GM12864 (cell line): ENCODE data around the gene CUZD1.

ENCODE experiments used
- DNase-seq: peaks from one replicate; pipeline ENCODE4 v3.0.0-alpha.2; 2011; ENCODE audit warnings: low read depth
- H3K4me3 ChIP-seq: 2 replicates; pipeline ENCODE4 v1.5.1; 2011; ENCODE audit warnings: mild to moderate bottlenecking, low read depth, low read length, control low read depth
- TF ChIP-seq, protein P1 (sequence below): IDR thresholded peaks from 2 replicates; pipeline ENCODE4 v1.5.1; 2011; ENCODE audit warnings: low read depth, mild to moderate bottlenecking, moderate library complexity, low read length, control low read depth, inconsistent platforms; ENCODE audit errors: missing control alignments

Gene CUZD1, protein sequence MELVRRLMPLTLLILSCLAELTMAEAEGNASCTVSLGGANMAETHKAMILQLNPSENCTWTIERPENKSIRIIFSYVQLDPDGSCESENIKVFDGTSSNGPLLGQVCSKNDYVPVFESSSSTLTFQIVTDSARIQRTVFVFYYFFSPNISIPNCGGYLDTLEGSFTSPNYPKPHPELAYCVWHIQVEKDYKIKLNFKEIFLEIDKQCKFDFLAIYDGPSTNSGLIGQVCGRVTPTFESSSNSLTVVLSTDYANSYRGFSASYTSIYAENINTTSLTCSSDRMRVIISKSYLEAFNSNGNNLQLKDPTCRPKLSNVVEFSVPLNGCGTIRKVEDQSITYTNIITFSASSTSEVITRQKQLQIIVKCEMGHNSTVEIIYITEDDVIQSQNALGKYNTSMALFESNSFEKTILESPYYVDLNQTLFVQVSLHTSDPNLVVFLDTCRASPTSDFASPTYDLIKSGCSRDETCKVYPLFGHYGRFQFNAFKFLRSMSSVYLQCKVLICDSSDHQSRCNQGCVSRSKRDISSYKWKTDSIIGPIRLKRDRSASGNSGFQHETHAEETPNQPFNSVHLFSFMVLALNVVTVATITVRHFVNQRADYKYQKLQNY

DNA sequence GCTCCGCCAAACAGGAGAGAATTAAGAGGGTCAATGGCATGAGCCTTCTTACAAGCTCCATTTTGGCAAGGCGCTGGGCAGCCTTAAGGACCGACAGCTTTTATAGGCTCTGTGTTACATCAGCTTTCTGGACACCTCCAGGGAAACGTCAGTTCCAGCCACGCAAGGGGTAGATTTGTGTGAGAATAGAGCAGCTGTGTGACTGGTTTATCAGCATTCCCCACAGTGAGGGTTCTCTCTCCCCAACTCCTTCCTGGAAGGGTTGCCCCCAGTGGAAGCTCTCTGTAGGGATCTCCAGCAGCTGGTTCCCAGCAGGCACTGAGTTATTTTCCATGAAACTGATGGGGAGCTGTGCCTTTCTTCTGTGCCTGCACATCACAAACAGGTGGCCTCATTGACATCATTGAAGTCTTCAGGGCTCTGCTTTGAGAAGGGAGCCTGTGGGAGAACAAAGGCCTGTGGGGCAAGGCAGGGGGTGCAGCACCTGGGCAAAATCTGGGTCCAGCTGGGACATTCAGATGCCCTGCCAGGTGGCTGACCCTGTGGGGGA is at the start of gene CUZD1:
Gene CUZD1 (minus strand): TSS at position 75 of the 550 bp plus-strand sequence. CDS start 14 bp downstream, at position 61.
- DNase-seq: no peak
- no peak within 1 kb of the TSS for H3K4me3 ChIP-seq
- TF ChIP-seq, protein P1, sequence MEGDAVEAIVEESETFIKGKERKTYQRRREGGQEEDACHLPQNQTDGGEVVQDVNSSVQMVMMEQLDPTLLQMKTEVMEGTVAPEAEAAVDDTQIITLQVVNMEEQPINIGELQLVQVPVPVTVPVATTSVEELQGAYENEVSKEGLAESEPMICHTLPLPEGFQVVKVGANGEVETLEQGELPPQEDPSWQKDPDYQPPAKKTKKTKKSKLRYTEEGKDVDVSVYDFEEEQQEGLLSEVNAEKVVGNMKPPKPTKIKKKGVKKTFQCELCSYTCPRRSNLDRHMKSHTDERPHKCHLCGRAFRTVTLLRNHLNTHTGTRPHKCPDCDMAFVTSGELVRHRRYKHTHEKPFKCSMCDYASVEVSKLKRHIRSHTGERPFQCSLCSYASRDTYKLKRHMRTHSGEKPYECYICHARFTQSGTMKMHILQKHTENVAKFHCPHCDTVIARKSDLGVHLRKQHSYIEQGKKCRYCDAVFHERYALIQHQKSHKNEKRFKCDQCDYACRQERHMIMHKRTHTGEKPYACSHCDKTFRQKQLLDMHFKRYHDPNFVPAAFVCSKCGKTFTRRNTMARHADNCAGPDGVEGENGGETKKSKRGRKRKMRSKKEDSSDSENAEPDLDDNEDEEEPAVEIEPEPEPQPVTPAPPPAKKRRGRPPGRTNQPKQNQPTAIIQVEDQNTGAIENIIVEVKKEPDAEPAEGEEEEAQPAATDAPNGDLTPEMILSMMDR: no peak

DNA sequence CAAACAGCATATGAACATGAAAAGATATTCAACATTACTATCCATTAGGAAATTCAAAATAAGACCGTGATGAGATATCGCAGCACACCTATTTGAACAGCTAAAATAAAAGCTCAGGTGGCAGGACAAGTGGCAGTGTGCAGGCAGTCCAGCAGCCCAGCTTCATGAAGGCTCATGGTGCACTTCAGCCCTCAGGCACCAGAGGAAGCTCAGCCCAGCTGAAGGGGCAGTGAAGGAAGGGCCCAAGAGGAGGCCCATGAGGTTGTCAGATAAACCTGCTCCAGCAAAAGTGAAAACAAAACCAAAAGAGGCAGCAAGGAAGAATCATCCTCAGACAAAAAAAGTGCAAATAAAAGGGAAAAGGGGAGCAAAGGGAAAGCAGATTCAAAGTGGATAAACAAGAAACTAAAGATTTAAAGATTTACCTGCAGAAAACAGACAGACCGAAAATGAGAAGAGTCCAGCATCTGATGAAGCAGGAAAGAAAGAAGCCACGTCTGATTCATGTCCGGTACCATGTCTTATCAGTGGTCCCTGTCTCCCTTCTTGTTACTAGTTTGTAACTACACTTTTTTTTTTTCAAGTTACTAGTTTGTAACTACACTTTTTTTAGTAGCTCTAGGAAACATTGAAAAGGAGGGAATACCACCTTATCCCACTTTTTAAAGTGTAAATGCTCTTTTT is 48.7 kb upstream of the CUZD1 start:
- TF ChIP-seq, protein P1: no peak
- no peak for DNase-seq

DNA sequence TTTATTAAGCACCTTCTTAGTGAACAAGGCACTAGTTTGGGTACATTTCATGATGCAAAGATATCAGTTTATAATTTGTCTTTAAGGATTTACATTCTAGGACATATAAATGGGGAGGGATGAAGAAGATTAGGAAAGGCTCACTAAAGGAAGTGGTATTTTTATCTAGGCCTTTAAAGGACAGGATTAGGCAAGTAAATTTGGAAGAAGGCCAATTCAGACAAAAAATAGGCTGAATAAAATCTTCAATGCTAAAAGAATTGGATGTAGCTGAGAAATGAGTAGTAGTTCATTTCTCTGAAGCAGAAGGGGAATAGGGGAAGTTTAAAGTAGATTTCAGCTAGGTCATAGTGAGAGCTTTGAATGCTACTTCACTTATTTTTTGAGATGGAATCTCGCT is 38.5 kb upstream of the CUZD1 start:
- no peak overlapping the region for H3K4me3 ChIP-seq
- TF ChIP-seq, protein P1: no peak
- DNase-seq: no peak

More for the DNA sequence above, 48.7 kb upstream of the CUZD1 start:
- H3K4me3 ChIP-seq: no peak overlapping the region

DNA sequence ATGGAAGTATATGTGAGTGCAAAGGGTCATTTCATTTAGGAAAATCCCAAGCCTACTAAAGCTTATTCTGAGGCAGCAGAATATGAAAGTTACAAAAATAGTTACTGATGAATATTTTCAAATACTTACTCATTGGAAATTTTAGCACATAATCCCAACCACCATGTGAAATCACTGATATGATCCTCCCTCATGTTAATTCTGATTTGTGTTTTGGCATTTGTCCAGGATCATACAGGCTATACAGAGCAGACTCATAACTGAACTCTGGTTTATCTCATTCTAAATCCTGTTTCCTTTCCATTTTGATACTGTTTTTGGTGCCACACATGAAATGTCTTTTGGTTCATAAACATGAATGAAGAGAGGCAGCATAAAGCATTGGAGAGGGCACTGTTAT is 37.1 kb upstream of the CUZD1 start:
- H3K4me3 ChIP-seq: no peak overlapping the region
- TF ChIP-seq, protein P1: no peak
- no peak for DNase-seq

DNA sequence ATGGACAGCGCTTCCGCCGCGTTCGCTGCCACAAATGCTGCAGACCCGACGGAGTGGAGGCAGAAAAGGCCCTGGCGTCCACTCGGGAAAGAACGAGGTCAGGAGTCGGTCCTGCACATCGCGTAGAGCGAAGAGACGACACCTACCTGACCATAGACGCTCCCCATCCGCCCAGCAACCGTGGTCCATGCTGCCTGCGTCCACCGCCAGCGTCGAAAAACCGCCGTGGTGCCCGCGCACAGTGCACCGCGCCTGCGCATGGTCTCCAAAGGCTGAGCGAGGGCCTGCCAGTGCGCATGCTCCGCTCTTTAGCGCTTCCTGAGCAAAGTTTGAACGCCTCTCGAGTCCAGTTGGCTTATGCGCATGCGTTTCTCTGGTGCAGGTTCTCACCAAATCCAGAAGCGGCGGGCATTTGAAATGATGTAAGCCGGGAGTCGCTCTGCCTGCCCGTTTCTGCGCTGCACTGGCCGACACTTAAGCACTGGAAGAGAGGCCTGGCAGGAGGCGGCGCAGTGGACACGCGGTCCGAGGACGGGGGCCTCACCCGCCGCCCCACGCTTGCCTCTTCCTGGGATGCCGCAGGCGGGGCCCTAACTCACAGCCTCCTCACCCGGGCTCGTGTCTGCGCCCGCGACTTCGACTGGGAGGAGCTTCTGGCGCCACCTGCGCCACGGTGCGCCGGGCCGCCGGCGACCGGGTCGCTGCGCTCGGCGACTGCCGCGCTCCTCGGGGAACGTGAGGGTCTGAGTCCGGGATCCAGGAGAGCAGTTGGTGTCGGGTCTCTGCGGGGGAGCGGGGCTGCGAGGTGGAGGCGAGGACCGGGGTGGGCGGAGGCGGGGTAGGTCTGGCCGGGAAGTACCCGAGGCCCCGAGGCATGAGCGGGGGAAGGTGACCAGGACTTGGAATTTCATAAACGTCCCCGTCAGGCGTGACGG is 33.9 kb upstream of the CUZD1 start, which contains the start of gene FAM24B:
Gene FAM24B (minus strand): TSS at position 243 of the 935 bp plus-strand sequence. CDS start 29,066 bp downstream, outside the sequence.
- peak; percentile 97 for DNase-seq
- TF ChIP-seq, protein P1: no peak
- peak within 1 kb of the TSS; percentile 91 for H3K4me3 ChIP-seq

DNA sequence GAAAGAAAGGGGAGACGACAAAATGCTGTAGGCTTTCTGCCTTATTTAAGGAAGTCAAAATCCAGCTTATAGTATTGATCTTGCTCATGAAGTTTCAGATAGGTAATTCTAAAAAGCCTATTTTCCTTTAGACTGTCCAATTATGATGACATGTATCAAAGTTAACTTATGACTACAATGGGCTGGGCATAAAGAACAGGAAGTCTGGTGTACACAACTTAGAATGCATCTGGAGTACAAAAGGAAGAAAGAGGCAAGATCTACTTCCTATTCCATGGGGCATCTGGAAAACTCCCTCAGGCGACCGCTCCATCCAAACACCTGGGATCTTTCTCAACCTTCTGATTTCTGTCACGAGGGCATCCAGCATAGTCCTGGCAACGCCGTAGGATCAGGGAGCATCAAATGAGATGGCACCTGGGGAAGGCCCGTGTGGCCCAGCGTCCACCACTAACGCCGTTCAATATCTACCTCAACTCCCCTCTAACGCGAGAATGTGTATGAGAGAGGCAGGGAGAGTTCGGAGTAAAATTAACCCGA is 33.2 kb upstream of the CUZD1 start:
- no peak for DNase-seq
- TF ChIP-seq, protein P1: no peak
- H3K4me3 ChIP-seq: peak overlapping the region; percentile 91
